Measurements from ENCODE around the gene TSPAN16.

Gene TSPAN16

GRCh38 chr19:11267316-11268085, 28.5 kb upstream of the TSPAN16 start:
- TF ChIP-seq CTCF (IDR thresholded peaks at IDR 0.05; ENCODE audit: low read depth, low read length, missing control alignments), result no peak
- DNase-seq (ENCODE audit: extremely low read depth, low read depth), result no peak
- H3K4me3 ChIP-seq (replicated peaks; ENCODE audit: low read depth, low read length), result no peak overlapping the region

- no peak overlapping the region for H3K4me3 ChIP-seq (replicated peaks; ENCODE audit: low read depth, low read length)
- DNase-seq (ENCODE audit: extremely low read depth, low read depth), result peak; percentile 88
- TF ChIP-seq CTCF (IDR thresholded peaks at IDR 0.05; ENCODE audit: low read depth, low read length, missing control alignments), result no peak
Measured at GRCh38 chr19:11268783-11269267, 27.1 kb upstream of the TSPAN16 start.

- no peak overlapping the region for H3K4me3 ChIP-seq (replicated peaks; ENCODE audit: low read depth, low read length)
- DNase-seq (ENCODE audit: extremely low read depth, low read depth), result no peak
- TF ChIP-seq CTCF (IDR thresholded peaks at IDR 0.05; ENCODE audit: low read depth, low read length, missing control alignments), result no peak
Measured at GRCh38 chr19:11269408-11269807, 26.6 kb upstream of the TSPAN16 start.

GRCh38 chr19:11273296-11273695, 22.7 kb upstream of the TSPAN16 start:
- no peak overlapping the region for H3K4me3 ChIP-seq (replicated peaks; ENCODE audit: low read depth, low read length)
- DNase-seq (ENCODE audit: extremely low read depth, low read depth), result no peak
- TF ChIP-seq CTCF (IDR thresholded peaks at IDR 0.05; ENCODE audit: low read depth, low read length, missing control alignments), result no peak

GRCh38 chr19:11273989-11274388, 22.0 kb upstream of the TSPAN16 start:
- H3K4me3 ChIP-seq (replicated peaks; ENCODE audit: low read depth, low read length), result no peak overlapping the region
- no peak for DNase-seq (ENCODE audit: extremely low read depth, low read depth)
- no peak for TF ChIP-seq CTCF (IDR thresholded peaks at IDR 0.05; ENCODE audit: low read depth, low read length, missing control alignments)

- TF ChIP-seq CTCF (IDR thresholded peaks at IDR 0.05; ENCODE audit: low read depth, low read length, missing control alignments), result no peak
- DNase-seq (ENCODE audit: extremely low read depth, low read depth), result no peak
- H3K4me3 ChIP-seq (replicated peaks; ENCODE audit: low read depth, low read length), result no peak overlapping the region
Measured at GRCh38 chr19:11274533-11275086, 21.4 kb upstream of the TSPAN16 start.

All from HFF-Myc (cell line).